ENCODE results near the gene IRF3.

IRF3 gene

DNA sequence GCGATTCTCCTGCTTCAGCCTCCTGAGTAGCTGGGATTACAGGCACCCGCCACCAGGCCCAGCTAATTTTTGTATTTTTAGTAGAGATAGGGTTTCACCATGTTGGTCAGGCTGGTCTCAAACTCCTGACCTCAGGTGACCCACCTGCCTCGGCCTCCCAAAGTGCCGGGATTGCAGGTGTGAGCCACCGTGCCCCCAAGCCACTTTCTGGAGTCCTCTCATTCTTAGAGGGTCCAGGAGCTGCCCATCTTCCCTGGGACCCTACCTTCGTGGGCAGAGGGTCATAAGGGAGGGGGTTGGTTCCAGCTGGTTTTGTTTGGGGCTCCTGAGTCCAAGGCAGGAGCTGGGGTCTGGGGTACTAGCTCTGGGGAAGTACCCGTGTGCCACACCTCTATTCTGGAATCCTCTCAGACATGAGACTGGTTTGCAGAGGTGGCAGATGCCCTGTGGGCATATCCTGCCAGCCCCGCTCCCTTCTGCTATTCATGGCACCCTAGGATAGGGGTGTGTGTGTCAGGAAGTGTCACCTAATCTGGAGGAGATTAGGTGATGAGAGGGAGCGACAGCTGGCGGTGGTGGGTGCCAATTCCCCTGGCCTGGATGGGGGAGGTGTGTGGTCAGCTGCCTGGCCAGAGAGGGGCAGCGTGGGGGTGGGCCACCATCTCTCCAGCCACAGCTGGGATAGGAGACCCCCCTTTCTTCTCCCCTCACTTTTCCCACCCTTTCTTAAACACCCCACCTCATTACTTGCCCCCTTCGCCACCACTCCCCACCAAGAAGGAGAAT is 13.5 kb upstream of the IRF3 start:
- H3K9ac ChIP-seq (ENCODE audit: low read length): peak overlapping the region; percentile 25; the same call in 1 of the 2 replicates
- no peaks in the 10 kb centered on the region for H4K20me1 ChIP-seq (ENCODE audit: insufficient read depth, low read length)
- H3K36me3 ChIP-seq (ENCODE audit: insufficient read depth, low read length): peaks cover 39% of the 10 kb centered on the region
- peaks cover 46% of the 10 kb centered on the region for H3K4me1 ChIP-seq (ENCODE audit: insufficient read depth, low read length, severe bottlenecking)
- H3K9me2 ChIP-seq (ENCODE audit: low read depth, low read length): no peaks in the 10 kb centered on the region
- peak overlapping the region; percentile 90 for H3K4me2 ChIP-seq (ENCODE audit: low read length)
- H3K79me2 ChIP-seq (ENCODE audit: insufficient read depth, low read length): peaks cover 31% of the 10 kb centered on the region
- H3F3A ChIP-seq (ENCODE audit: insufficient read depth, low read length): no peaks in the 10 kb centered on the region
- peak overlapping the region; percentile 89 for H3K4me3 ChIP-seq (ENCODE audit: low read depth, low read length, poor library complexity, severe bottlenecking)
- no peaks in the 10 kb centered on the region for H3K27me3 ChIP-seq (ENCODE audit: insufficient read depth, low read length)
- TF ChIP-seq EZH2 (IDR thresholded peaks at IDR 0.05; ENCODE audit: borderline replicate concordance, low read length): no peak
- no peak for TF ChIP-seq CTCF (IDR thresholded peaks at IDR 0.05; ENCODE audit: low read length)
- peak overlapping the region; percentile 37 for H3K27ac ChIP-seq (ENCODE audit: low read depth, low read length, poor library complexity, severe bottlenecking)
- no peaks in the 10 kb centered on the region for H3K9me3 ChIP-seq (ENCODE audit: low read length)
- H2AFZ ChIP-seq (ENCODE audit: low read length): no peak overlapping the region

DNA sequence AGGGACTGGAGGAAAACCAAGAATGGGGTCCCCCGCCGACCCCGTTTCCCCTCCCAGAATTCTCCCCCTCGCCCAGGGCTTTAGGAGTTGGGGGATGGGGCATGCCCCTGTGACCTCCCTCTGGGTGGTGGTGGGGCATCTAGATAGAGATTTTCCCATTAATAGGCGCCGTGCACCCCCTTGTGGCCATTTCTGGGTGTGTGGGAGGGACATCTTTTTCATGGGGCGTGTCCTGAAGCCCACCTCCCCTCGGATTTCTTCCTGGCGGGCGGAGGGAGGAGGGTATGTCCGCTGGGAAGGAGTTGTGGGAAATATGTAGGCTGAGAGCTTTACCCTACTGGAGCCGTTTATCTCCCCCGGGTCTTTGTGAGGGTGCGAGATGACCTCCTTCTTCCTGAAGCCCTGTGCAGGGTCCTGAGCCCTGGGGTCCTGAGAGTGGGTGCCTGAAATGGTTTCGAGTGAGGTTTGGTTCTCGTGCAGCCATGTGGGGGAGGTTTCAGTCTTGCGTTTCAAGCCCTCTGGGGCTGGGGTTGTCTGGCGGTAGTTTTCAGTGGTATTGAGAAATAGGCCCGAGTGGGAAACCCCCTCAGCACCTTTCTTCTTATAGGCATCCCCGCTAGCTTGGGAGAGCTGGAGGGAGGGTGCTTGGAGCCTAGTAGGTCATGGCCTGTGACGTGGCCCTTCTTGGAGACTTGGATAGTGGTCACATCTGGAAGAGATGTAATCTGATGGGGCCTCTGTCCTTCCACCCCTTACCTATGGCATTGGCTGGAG is 12.4 kb upstream of the IRF3 start:
- no peak overlapping the region for H2AFZ ChIP-seq (ENCODE audit: low read length)

More for the DNA sequence above, 12.4 kb upstream of the IRF3 start:
- peak overlapping the region; percentile 90 for H3K4me2 ChIP-seq (ENCODE audit: low read length)
- H4K20me1 ChIP-seq (ENCODE audit: insufficient read depth, low read length): no peaks in the 10 kb centered on the region
- H3F3A ChIP-seq (ENCODE audit: insufficient read depth, low read length): peaks cover 6% of the 10 kb centered on the region; the same call in 1 of the 2 replicates
- H3K9me3 ChIP-seq (ENCODE audit: low read length): no peaks in the 10 kb centered on the region
- peaks cover 28% of the 10 kb centered on the region for H3K36me3 ChIP-seq (ENCODE audit: insufficient read depth, low read length)
- H3K9ac ChIP-seq (ENCODE audit: low read length): peak overlapping the region; percentile 97
- peak overlapping the region; percentile 89 for H3K4me3 ChIP-seq (ENCODE audit: low read depth, low read length, poor library complexity, severe bottlenecking)
- H3K9me2 ChIP-seq (ENCODE audit: low read depth, low read length): no peaks in the 10 kb centered on the region
- H3K27me3 ChIP-seq (ENCODE audit: insufficient read depth, low read length): no peaks in the 10 kb centered on the region
- peaks cover 57% of the 10 kb centered on the region for H3K4me1 ChIP-seq (ENCODE audit: insufficient read depth, low read length, severe bottlenecking)
- TF ChIP-seq EZH2 (IDR thresholded peaks at IDR 0.05; ENCODE audit: borderline replicate concordance, low read length) (no peak), CTCF (IDR thresholded peaks at IDR 0.05; ENCODE audit: low read length) (peak; percentile 80)
- peak overlapping the region; percentile 89 for H3K27ac ChIP-seq (ENCODE audit: low read depth, low read length, poor library complexity, severe bottlenecking)
- H3K79me2 ChIP-seq (ENCODE audit: insufficient read depth, low read length): peaks cover 31% of the 10 kb centered on the region

All from OCI-LY1 (cell line).